SK-N-MC (cell line): Measurements from ENCODE around the gene AGBL1.

Source experiments
- DNase-seq: peaks from one replicate; pipeline ENCODE4 v3.0.0-alpha.2; 2011; ENCODE audit warnings: low read depth, low spot score
- H3K27ac ChIP-seq: fragments of 200-600 bp; sonication (generic); 2 replicates; pipeline ENCODE4 v1.5.1; 2016; ENCODE audit warnings: mixed run types
- H3K36me3 ChIP-seq: fragments of 200-600 bp; sonication (generic); 2 replicates; pipeline ENCODE4 v1.6.1; 2017; ENCODE audit warnings: antibody characterized with exemption, low read length, mixed read lengths; ENCODE audit not compliant: insufficient read depth
- H3K4me3 ChIP-seq: fragments of 200-600 bp; sonication (generic); 2 replicates; pipeline ENCODE4 v1.5.1; 2016
- H3K9ac ChIP-seq: fragments of 200-600 bp; sonication (generic); 2 replicates; pipeline ENCODE4 v1.8.0; 2017; ENCODE audit warnings: mixed run types, mixed read lengths; ENCODE audit not compliant: insufficient read length
- H3K9me3 ChIP-seq: fragments of 200-600 bp; sonication (generic); 2 replicates; pipeline ENCODE4 v1.6.1; 2017; ENCODE audit warnings: low read depth, mild to moderate bottlenecking, antibody characterized with exemption, low read length, moderate library complexity, mixed read lengths
- EZH2 ChIP-seq: fragments of 200-600 bp; sonication (generic); IDR thresholded peaks from one replicate; pipeline ENCODE4 v1.6.1; 2017; ENCODE audit warnings: antibody characterized with exemption
- FOXP2 ChIP-seq: optimal IDR thresholded peaks from 2 replicates; pipeline ENCODE3; 2011; ENCODE audit warnings: mild to moderate bottlenecking, moderate library complexity; ENCODE audit not compliant: insufficient read depth; ENCODE audit errors: extremely low read length, control extremely low read depth
- POLR2AphosphoS5 ChIP-seq: IDR thresholded peaks from 2 replicates; pipeline ENCODE4 v1.6.1; 2012; ENCODE audit warnings: mild to moderate bottlenecking, low read depth, low read length, borderline replicate concordance

AGBL1 gene

GRCh38 chr15:86879250-86880229, 799.9 kb downstream of the AGBL1 start:
- H3K9ac ChIP-seq = no peak overlapping the region
- no peaks in the 10 kb centered on the region for H3K9me3 ChIP-seq
- TF ChIP-seq FOXP2 (no peak), POLR2AphosphoS5 (no peak), EZH2 (no peak)
- no peak overlapping the region for H3K27ac ChIP-seq
- DNase-seq = no peak
- no peak overlapping the region for H3K4me3 ChIP-seq
- no peaks in the 10 kb centered on the region for H3K36me3 ChIP-seq

GRCh38 chr15:86885616-86886015, 805.9 kb downstream of the AGBL1 start:
- Histone ChIP-seq H3K36me3 (no peaks in the 10 kb centered on the region), H3K4me3 (no peak overlapping the region), H3K9ac (no peak overlapping the region), H3K9me3 (no peaks in the 10 kb centered on the region), H3K27ac (no peak overlapping the region)
- TF ChIP-seq POLR2AphosphoS5 (no peak), FOXP2 (no peak), EZH2 (no peak)
- DNase-seq = no peak

- DNase-seq = peak; percentile 18
Measured at GRCh38 chr15:86892774-86893449, 813.2 kb downstream of the AGBL1 start.

GRCh38 chr15:86894269-86894668, 814.6 kb downstream of the AGBL1 start:
- no peak for DNase-seq
- no peak for TF ChIP-seq FOXP2
- TF ChIP-seq POLR2AphosphoS5 = no peak
- TF ChIP-seq EZH2 = no peak
- Histone ChIP-seq H3K27ac (no peak overlapping the region), H3K36me3 (no peaks in the 10 kb centered on the region), H3K4me3 (no peak overlapping the region), H3K9me3 (no peaks in the 10 kb centered on the region), H3K9ac (no peak overlapping the region)

More at GRCh38 chr15:86892774-86893449, 813.2 kb downstream of the AGBL1 start:
- H3K36me3 ChIP-seq = no peaks in the 10 kb centered on the region
- H3K27ac ChIP-seq = no peak overlapping the region
- no peak for TF ChIP-seq FOXP2
- no peak for TF ChIP-seq EZH2
- no peak for TF ChIP-seq POLR2AphosphoS5
- H3K9ac ChIP-seq = no peak overlapping the region
- H3K9me3 ChIP-seq = no peaks in the 10 kb centered on the region
- no peak overlapping the region for H3K4me3 ChIP-seq

- no peak overlapping the region for H3K4me3 ChIP-seq
- H3K36me3 ChIP-seq = no peaks in the 10 kb centered on the region
- H3K27ac ChIP-seq = no peak overlapping the region
- H3K9me3 ChIP-seq = no peaks in the 10 kb centered on the region
- TF ChIP-seq POLR2AphosphoS5 = no peak
- TF ChIP-seq FOXP2 = no peak
- no peak for TF ChIP-seq EZH2
- DNase-seq = no peak
- no peak overlapping the region for H3K9ac ChIP-seq
Measured at GRCh38 chr15:86903642-86904421, 824.2 kb downstream of the AGBL1 start.

GRCh38 chr15:86905625-86906256, 826.1 kb downstream of the AGBL1 start:
- no peak for TF ChIP-seq FOXP2
- TF ChIP-seq POLR2AphosphoS5 = no peak
- no peak for TF ChIP-seq EZH2
- H3K27ac ChIP-seq = no peak overlapping the region

GRCh38 chr15:86906376-86906775, 826.7 kb downstream of the AGBL1 start:
- H3K9ac ChIP-seq = no peak overlapping the region
- H3K4me3 ChIP-seq = no peak overlapping the region
- DNase-seq = no peak
- H3K27ac ChIP-seq = no peak overlapping the region
- no peaks in the 10 kb centered on the region for H3K36me3 ChIP-seq
- TF ChIP-seq EZH2 (no peak), FOXP2 (no peak), POLR2AphosphoS5 (no peak)
- H3K9me3 ChIP-seq = no peaks in the 10 kb centered on the region

More at GRCh38 chr15:86905625-86906256, 826.1 kb downstream of the AGBL1 start:
- no peaks in the 10 kb centered on the region for H3K36me3 ChIP-seq
- H3K4me3 ChIP-seq = no peak overlapping the region
- no peak for DNase-seq
- no peaks in the 10 kb centered on the region for H3K9me3 ChIP-seq
- H3K9ac ChIP-seq = no peak overlapping the region
